T-helper 17 cell (primary cell): ENCODE data around the gene MBD5. TPM values are rescaled to one million over a fixed set of nuclear protein-coding genes. Genes with fewer than 3 reads are reported as not detected.

Source experiments
- ATAC-seq: fragments of 150-1000 bp; cut with Tn5 transposase; 2 replicates; pipeline ENCODE4 v1.10.0; 2021; ENCODE audit warnings: mild to moderate bottlenecking, moderate library complexity
- DNase-seq, 3 donors: peaks; one replicate each; pipeline versions ENCODE4 v3.0.0 to v3.0.0-alpha.2; 2020 to 2021
- H3K9me3 ChIP-seq: one replicate; pipeline ENCODE4 v1.7.0; 2013; ENCODE audit warnings: low read length, mild to moderate bottlenecking; ENCODE audit not compliant: control insufficient read depth, poor library complexity, severe bottlenecking
- H3K27ac Mint-ChIP-seq: one replicate; pipeline ENCODE4 v1.8.0; 2022; ENCODE audit warnings: mild to moderate bottlenecking, moderate library complexity, mixed read lengths
- H3K27me3 Mint-ChIP-seq: one replicate; pipeline ENCODE4 v1.8.0; 2022; ENCODE audit warnings: mixed read lengths
- H3K36me3 Mint-ChIP-seq: one replicate; pipeline ENCODE4 v1.8.0; 2022; ENCODE audit warnings: low read depth, mixed read lengths
- H3K4me1 Mint-ChIP-seq: one replicate; pipeline ENCODE4 v1.8.0; 2022; ENCODE audit warnings: mild to moderate bottlenecking, mixed read lengths
- H3K4me3 Mint-ChIP-seq: one replicate; pipeline ENCODE4 v1.8.0; 2022; ENCODE audit warnings: mild to moderate bottlenecking, moderate library complexity, mixed read lengths
- total RNA-seq, 4 donors: library from RNA in 2 of 4; stranded (reverse) in 2 of 4; gene quantifications; one replicate each; pipeline ENCODE4 v1.2.3 and lab custom pipeline; 2022 to 2026

MBD5 gene
- total RNA-seq, 2 donors from 2014 or later, result 56.1 to 56.8 TPM

GRCh38 chr2:148493822-148494563, 473.1 kb downstream of the MBD5 start:
- Mint-ChIP-seq H3K36me3 (peaks cover 5% of the 10 kb centered on the region), H3K27ac (no peak overlapping the region), H3K27me3 (no peaks in the 10 kb centered on the region), H3K4me1 (no peaks in the 10 kb centered on the region), H3K4me3 (no peak overlapping the region)
- H3K9me3 ChIP-seq, result no peaks in the 10 kb centered on the region
- ATAC-seq (no peak), DNase-seq (no peak)

- H3K27me3 Mint-ChIP-seq, result no peaks in the 10 kb centered on the region
- H3K4me3 Mint-ChIP-seq, result no peak overlapping the region
- H3K36me3 Mint-ChIP-seq, result no peaks in the 10 kb centered on the region
- H3K9me3 ChIP-seq, result no peaks in the 10 kb centered on the region
- H3K27ac Mint-ChIP-seq, result no peak overlapping the region
- no peaks in the 10 kb centered on the region for H3K4me1 Mint-ChIP-seq
- no peak for ATAC-seq
- DNase-seq, result no peak
Observed at GRCh38 chr2:148495586-148495985, 474.7 kb downstream of the MBD5 start.

- Mint-ChIP-seq H3K27me3 (no peaks in the 10 kb centered on the region), H3K4me3 (no peak overlapping the region), H3K27ac (no peak overlapping the region), H3K36me3 (peaks cover 4% of the 10 kb centered on the region), H3K4me1 (peaks cover 4% of the 10 kb centered on the region)
- ATAC-seq (no peak), DNase-seq (no peak)
- H3K9me3 ChIP-seq, result no peaks in the 10 kb centered on the region
Observed at GRCh38 chr2:148501545-148501944, 480.7 kb downstream of the MBD5 start.

DNA sequence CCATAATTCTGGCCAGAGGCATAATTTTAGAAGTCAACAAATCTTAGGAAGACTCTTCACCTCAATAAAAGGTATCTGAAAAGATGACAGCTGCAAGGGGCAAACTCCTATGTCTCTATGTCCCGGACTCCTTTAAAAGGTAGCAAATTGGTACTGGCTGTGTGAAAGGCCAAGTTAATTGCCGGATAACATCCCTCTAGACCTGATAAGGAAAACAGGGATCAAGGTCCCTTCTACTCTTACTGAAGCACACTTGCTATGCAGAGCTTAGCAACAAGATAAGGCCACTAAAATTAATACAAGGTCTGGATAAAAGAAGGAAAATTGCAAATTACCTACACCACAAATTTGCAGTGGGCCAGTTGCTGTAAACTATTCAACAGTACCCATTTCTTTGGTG, 482.6 kb downstream of the MBD5 start:
- Mint-ChIP-seq H3K27ac (no peak overlapping the region), H3K4me1 (peaks cover 4% of the 10 kb centered on the region), H3K27me3 (no peaks in the 10 kb centered on the region), H3K4me3 (no peak overlapping the region), H3K36me3 (peaks cover 4% of the 10 kb centered on the region)
- no peaks in the 10 kb centered on the region for H3K9me3 ChIP-seq
- DNase-seq, result no peak
- no peak for ATAC-seq

- no peak for DNase-seq
- Mint-ChIP-seq H3K27ac (no peak overlapping the region), H3K4me1 (peaks cover 24% of the 10 kb centered on the region), H3K27me3 (no peaks in the 10 kb centered on the region), H3K4me3 (no peak overlapping the region), H3K36me3 (peaks cover 4% of the 10 kb centered on the region)
- no peak for ATAC-seq
- no peaks in the 10 kb centered on the region for H3K9me3 ChIP-seq
Observed at GRCh38 chr2:148507970-148508369, 487.1 kb downstream of the MBD5 start.

DNA sequence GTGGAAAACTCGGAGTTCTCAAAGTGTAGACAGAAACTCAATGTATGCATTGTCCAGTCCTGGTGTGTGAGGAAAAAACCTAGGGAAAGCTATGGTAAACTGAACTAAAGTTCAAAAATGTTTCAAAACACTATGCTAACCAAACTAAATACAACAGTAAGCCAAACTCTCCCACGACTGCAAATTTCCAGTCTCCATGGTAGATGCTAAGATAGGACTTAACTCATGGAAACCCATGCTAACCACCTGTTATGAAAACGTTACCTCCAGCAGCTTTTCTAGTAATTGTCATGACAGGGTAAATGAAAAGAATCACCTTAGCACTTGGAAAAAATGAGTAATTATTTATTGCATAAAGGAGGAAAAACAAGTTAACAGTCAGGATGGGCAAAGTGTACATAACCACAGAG, 488.0 kb downstream of the MBD5 start:
- Mint-ChIP-seq H3K36me3 (peaks cover 4% of the 10 kb centered on the region), H3K27me3 (no peaks in the 10 kb centered on the region), H3K4me3 (peak overlapping the region; percentile 87), H3K4me1 (peaks cover 24% of the 10 kb centered on the region), H3K27ac (peak overlapping the region; percentile 91)
- DNase-seq (no peak), ATAC-seq (no peak)
- no peaks in the 10 kb centered on the region for H3K9me3 ChIP-seq

DNA sequence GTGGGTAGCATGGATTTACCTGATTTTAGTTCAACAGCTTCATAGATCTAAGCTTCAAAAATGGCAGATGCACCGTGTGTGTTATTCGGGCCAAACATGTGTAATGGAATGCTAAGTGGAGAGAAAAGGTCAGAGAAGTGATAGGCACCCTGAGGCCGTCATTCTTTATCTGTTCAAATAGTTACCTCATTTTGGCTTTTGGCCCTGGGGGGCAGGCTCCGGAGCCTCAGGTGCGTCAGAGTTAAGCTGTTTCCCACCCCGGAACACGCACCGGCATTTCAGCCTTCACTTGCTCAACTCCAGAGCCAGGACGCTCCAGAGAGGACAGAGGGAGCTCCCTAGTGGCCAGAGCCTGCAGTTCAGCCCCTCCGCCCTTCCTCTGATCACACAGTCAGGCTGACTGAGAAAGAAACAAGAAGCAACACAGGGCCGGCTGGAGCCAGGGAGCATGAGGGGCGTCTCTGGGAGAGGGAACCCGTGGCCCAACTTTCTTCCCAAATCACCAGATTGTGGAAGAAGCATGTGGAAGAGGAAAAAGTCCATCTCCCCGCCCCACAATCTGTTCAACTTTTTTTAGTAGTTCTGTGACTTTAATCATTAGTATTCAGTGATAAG, 488.5 kb downstream of the MBD5 start:
- Mint-ChIP-seq H3K27me3 (no peaks in the 10 kb centered on the region), H3K4me1 (peaks cover 24% of the 10 kb centered on the region), H3K4me3 (peak overlapping the region; percentile 87), H3K27ac (peak overlapping the region; percentile 91), H3K36me3 (peaks cover 4% of the 10 kb centered on the region)
- H3K9me3 ChIP-seq, result no peaks in the 10 kb centered on the region
- ATAC-seq (peak; percentile 100), DNase-seq (peak; percentile 50 to 72 (median 67))

DNA sequence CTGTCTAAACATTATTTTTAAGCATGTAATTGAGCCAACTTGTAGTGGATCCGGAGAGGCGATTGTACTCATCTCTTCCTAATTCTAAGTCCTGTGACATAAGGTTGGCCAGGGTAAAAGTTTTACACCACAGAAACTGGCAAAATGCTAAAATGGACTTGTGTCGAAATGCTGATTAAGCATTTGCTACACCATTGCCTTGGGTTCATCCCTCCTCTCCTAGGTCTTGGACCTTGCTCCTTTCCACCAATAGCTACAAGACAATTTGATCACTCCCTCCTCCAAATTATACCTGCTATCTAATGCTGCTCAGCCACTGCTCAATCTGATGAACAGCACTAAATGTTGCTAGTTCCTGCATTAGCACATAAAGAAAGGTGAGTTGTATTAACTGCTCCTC, 491.0 kb downstream of the MBD5 start:
- ATAC-seq (no peak), DNase-seq (no peak)
- Mint-ChIP-seq H3K4me3 (peak overlapping the region; percentile 39), H3K27ac (peak overlapping the region; percentile 8), H3K4me1 (peaks cover 20% of the 10 kb centered on the region), H3K27me3 (no peaks in the 10 kb centered on the region), H3K36me3 (peaks cover 2% of the 10 kb centered on the region)
- H3K9me3 ChIP-seq, result no peaks in the 10 kb centered on the region

GRCh38 chr2:148512501-148512900, 491.6 kb downstream of the MBD5 start:
- no peaks in the 10 kb centered on the region for H3K27me3 Mint-ChIP-seq
- peaks cover 2% of the 10 kb centered on the region for H3K36me3 Mint-ChIP-seq
- H3K9me3 ChIP-seq, result no peaks in the 10 kb centered on the region
- peak overlapping the region; percentile 39 for H3K4me3 Mint-ChIP-seq
- peaks cover 20% of the 10 kb centered on the region for H3K4me1 Mint-ChIP-seq
- no peak for DNase-seq
- H3K27ac Mint-ChIP-seq, result peak overlapping the region; percentile 8
- ATAC-seq, result no peak

GRCh38 chr2:148513427-148513826, 492.5 kb downstream of the MBD5 start:
- no peak overlapping the region for H3K27ac Mint-ChIP-seq
- ATAC-seq (no peak), DNase-seq (no peak)
- no peaks in the 10 kb centered on the region for H3K9me3 ChIP-seq
- H3K4me1 Mint-ChIP-seq, result peaks cover 23% of the 10 kb centered on the region
- H3K36me3 Mint-ChIP-seq, result peaks cover 7% of the 10 kb centered on the region
- H3K27me3 Mint-ChIP-seq, result no peaks in the 10 kb centered on the region
- H3K4me3 Mint-ChIP-seq, result no peak overlapping the region

GRCh38 chr2:148515120-148515519, 494.2 kb downstream of the MBD5 start:
- Mint-ChIP-seq H3K36me3 (peaks cover 8% of the 10 kb centered on the region), H3K4me1 (peaks cover 13% of the 10 kb centered on the region), H3K27me3 (no peaks in the 10 kb centered on the region), H3K4me3 (no peak overlapping the region), H3K27ac (peak overlapping the region; percentile 37)
- DNase-seq, result no peak
- peak; percentile 46 for ATAC-seq
- H3K9me3 ChIP-seq, result no peaks in the 10 kb centered on the region

DNA sequence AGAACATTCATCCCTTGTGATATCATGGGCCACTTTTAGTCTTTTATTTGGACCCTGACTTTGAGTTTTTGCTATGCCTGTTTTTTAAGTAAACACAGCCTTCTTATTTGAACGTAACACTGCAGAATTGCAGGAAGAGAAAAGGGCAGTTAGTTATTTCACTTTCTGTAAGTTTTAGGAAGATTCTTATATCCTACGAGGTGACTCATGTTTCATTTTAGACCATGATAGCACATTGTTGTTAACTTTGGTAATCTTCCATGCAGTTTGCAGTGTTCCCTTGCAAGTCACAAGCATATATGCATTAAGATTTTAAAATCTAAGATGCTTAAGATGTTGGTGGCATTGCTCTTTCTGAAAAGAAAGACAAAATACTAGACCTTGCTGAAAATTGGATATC, 495.1 kb downstream of the MBD5 start:
- Mint-ChIP-seq H3K27me3 (no peaks in the 10 kb centered on the region), H3K4me3 (no peak overlapping the region), H3K27ac (no peak overlapping the region), H3K4me1 (peaks cover 17% of the 10 kb centered on the region), H3K36me3 (peaks cover 8% of the 10 kb centered on the region)
- ATAC-seq (no peak), DNase-seq (no peak)
- H3K9me3 ChIP-seq, result no peaks in the 10 kb centered on the region

- no peak overlapping the region for H3K4me3 Mint-ChIP-seq
- no peaks in the 10 kb centered on the region for H3K27me3 Mint-ChIP-seq
Observed at GRCh38 chr2:148517296-148517695, 496.4 kb downstream of the MBD5 start.

GRCh38 chr2:148517822-148518221, 496.9 kb downstream of the MBD5 start:
- H3K27ac Mint-ChIP-seq, result no peak overlapping the region
- no peaks in the 10 kb centered on the region for H3K27me3 Mint-ChIP-seq
- peaks cover 21% of the 10 kb centered on the region for H3K4me1 Mint-ChIP-seq
- H3K36me3 Mint-ChIP-seq, result peaks cover 8% of the 10 kb centered on the region
- ATAC-seq (no peak), DNase-seq (no peak)
- no peak overlapping the region for H3K4me3 Mint-ChIP-seq
- H3K9me3 ChIP-seq, result no peaks in the 10 kb centered on the region

More at GRCh38 chr2:148517296-148517695, 496.4 kb downstream of the MBD5 start:
- no peak overlapping the region for H3K27ac Mint-ChIP-seq
- H3K36me3 Mint-ChIP-seq, result peaks cover 8% of the 10 kb centered on the region
- H3K4me1 Mint-ChIP-seq, result peaks cover 21% of the 10 kb centered on the region
- DNase-seq, result no peak
- no peaks in the 10 kb centered on the region for H3K9me3 ChIP-seq
- no peak for ATAC-seq
